T-helper 1 cell treated with Interleukin-12 subunit alpha and Interleukin-12 subunit beta and Interleukin-4 antibody, amounts not matched to agents 30 ng/mL and 1 ng/mL, for 36 hours (primary cell): ENCODE measurements around the gene DUT. TPM values are rescaled to one million over a fixed set of nuclear protein-coding genes. Genes with fewer than 3 reads are reported as not detected.

ENCODE experiments used
- intact Hi-C: fragments of 100-400 bp; cut with micrococcal nuclease; formaldehyde crosslinking; loops from one replicate; pipeline ENCODE4 v1.15.1; 2024
- total RNA-seq: library from RNA; stranded (reverse); gene quantifications from 2 replicates; pipeline ENCODE4 v1.2.3, GENCODE V29; 2022

Gene DUT
- total RNA-seq, result 194 and 195 TPM in 2 replicates

- intact Hi-C loops, result loop anchor here (1.0 to 10.0 kb wide), 8 partner anchors 21 to 1289 kb away; partner anchors contain the start of genes CEP152, COPS2, EID1 and FAM227B
These were observed at the start of gene DUT for GRCh38 chr15:48330855-48331795. Gene DUT, plus strand, starts transcription at chr15:48331429. Its CDS starts 87 bp downstream, at chr15:48331516.

- intact Hi-C loops, result loop anchor here (10.0 kb wide), 1 partner anchor 167 kb away; no protein-coding TSS in a partner anchor
These were observed 49.6 kb upstream of the DUT start for GRCh38 chr15:48281674-48282073.

- intact Hi-C loops, result loop anchor here (10.0 kb wide), 1 partner anchor 167 kb away; no protein-coding TSS in a partner anchor
These were observed 49.0 kb upstream of the DUT start for GRCh38 chr15:48282216-48282615.

GRCh38 chr15:48283396-48284145 lies 47.7 kb upstream of the DUT start:
- intact Hi-C loops, result loop anchor here (2.0 to 10.0 kb wide), 2 partner anchors 69 to 169 kb away; no protein-coding TSS in a partner anchor

- intact Hi-C loops, result loop anchor here (1.0 to 10.0 kb wide), 5 partner anchors 67 to 1973 kb away; no protein-coding TSS in a partner anchor
These were observed 45.7 kb upstream of the DUT start for GRCh38 chr15:48285329-48286214.

- intact Hi-C loops, result loop anchor here (5.0 to 10.0 kb wide), 2 partner anchors 175 to 817 kb away; no protein-coding TSS in a partner anchor
These were observed 41.6 kb upstream of the DUT start for GRCh38 chr15:48289628-48290027.

- intact Hi-C loops, result no loop called here
These were observed 38.8 kb upstream of the DUT start for GRCh38 chr15:48292458-48292857.

- intact Hi-C loops, result no loop called here
These were observed 33.6 kb upstream of the DUT start for GRCh38 chr15:48297668-48298067.

GRCh38 chr15:48298914-48299313 lies 32.3 kb upstream of the DUT start:
- intact Hi-C loops, result no loop called here

GRCh38 chr15:48300038-48300437 lies 31.2 kb upstream of the DUT start:
- intact Hi-C loops, result no loop called here

- intact Hi-C loops, result no loop called here
These were observed 26.8 kb upstream of the DUT start for GRCh38 chr15:48304398-48304797.

- intact Hi-C loops, result no loop called here
These were observed 24.6 kb upstream of the DUT start for GRCh38 chr15:48306639-48307038.

- intact Hi-C loops, result no loop called here
These were observed 23.6 kb upstream of the DUT start for GRCh38 chr15:48307586-48307985.

- intact Hi-C loops, result no loop called here
These were observed 21.5 kb upstream of the DUT start for GRCh38 chr15:48309740-48310139.

GRCh38 chr15:48313216-48313615 lies 18.0 kb upstream of the DUT start:
- intact Hi-C loops, result no loop called here

GRCh38 chr15:48315041-48315440 lies 16.2 kb upstream of the DUT start:
- intact Hi-C loops, result no loop called here

- intact Hi-C loops, result no loop called here
These were observed 14.0 kb upstream of the DUT start for GRCh38 chr15:48317221-48317620.

GRCh38 chr15:48318131-48318530 lies 13.1 kb upstream of the DUT start:
- intact Hi-C loops, result no loop called here

- intact Hi-C loops, result no loop called here
These were observed 7.9 kb upstream of the DUT start for GRCh38 chr15:48323294-48323693.

GRCh38 chr15:48324949-48325348 lies 6.3 kb upstream of the DUT start:
- intact Hi-C loops, result no loop called here

- intact Hi-C loops, result no loop called here
These were observed 5.8 kb upstream of the DUT start for GRCh38 chr15:48325400-48325799.
